SIG-M5 (cell line): ENCODE measurements around the gene CAPN5.

ENCODE experiments used
- DNase-seq: peaks from one replicate; lab custom pipeline; 2025; lab: John Stamatoyannopoulos, UW

Gene CAPN5

DNA sequence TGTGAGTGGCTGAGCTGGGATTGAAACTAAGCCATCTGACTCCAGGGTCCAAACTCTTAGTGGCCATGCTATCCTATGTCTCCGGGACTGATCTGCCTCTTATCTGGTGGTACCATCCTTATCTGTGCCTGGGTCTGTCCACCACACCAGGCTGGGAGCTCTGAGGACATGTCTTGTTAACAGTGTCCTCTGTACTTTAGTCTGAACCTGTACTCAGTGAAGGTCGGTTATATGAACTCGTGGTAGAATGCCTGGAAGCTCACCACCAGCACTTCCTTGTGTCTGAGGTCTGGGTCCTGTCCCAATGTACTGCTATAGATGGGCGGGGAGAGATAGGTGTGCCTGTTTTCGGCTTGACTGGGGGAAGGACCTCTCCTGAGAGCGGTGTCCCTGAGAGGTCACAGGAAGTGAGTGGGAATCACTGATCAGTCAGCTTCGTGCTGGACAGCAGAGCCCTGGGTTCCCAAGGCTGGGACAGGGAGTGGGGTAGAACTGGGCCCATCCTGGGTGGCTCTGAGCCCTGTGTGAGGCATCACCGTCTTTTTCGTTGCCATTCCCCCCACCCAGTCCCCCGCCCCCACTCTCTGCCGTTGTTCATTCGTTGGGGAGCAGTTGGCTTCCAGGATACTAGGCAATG is 70.1 kb downstream of the CAPN5 start:
- no peak for DNase-seq

DNA sequence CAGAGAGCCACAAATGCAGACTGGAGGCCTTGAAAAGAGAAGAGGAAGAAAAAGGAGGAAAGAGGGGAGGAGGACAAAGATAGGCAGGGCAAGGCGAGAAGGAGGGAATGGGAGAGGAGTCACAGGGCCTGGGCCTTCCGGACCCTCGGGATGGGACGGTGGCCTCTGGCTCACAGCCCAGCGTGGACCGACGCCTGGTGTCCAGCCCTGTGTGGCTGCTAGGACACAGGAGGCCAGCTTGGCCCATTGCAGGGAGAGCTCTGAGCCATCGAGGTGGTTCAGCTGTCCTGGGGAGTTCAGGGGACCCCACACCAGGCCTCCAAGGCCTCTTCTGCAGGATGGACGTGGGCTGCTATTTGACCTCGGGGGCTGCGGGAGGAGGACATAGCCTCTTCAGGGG is 70.7 kb downstream of the CAPN5 start:
- DNase-seq = no peak

DNA sequence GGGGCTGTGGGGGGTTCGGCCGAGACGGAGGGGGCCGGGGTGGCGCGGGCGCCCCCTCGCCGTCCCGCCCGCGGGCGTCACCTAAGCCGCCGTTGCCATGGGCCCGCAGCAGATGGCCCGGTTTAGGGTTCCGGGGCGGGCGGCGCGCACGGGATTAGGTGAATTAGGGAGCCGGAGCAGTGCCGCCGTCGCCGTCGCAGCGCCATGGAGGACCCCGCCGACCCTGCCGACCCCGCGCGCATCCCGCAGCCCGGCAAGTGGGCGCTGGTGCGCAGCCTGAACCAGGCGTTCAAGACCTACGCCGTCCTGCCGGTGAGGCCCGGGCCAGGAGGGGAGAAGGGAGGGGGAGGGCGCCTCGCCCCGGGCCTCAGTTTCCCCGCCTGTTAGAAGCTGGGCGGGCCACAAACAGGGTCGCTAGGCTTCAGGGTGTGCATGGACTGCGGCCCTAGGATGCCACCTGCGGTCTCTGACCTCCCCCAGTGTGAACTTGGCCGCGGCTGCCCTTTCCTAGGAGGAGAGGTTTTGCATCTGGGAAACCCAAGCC is 71.4 kb downstream of the CAPN5 start:
- DNase-seq = no peak

DNA sequence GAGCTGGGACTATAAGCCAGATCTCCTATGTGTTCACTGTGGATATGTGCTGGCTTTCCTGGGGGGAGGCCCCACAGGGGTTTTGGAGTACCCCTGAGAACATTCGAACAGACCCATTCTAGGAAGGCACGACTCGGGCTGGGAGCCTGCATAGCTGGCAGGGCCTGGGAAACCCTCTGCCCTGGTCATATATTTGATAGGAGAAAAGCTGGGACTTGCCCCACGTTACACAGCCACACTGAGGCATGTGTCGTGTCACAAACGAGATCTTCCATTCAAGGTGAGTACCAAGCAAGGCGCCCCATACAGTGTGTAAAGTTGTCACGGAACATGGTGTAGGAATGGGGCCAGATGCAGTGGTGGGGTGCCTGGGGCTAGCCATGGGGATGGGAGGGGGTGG is 72.4 kb downstream of the CAPN5 start:
- no peak for DNase-seq

DNA sequence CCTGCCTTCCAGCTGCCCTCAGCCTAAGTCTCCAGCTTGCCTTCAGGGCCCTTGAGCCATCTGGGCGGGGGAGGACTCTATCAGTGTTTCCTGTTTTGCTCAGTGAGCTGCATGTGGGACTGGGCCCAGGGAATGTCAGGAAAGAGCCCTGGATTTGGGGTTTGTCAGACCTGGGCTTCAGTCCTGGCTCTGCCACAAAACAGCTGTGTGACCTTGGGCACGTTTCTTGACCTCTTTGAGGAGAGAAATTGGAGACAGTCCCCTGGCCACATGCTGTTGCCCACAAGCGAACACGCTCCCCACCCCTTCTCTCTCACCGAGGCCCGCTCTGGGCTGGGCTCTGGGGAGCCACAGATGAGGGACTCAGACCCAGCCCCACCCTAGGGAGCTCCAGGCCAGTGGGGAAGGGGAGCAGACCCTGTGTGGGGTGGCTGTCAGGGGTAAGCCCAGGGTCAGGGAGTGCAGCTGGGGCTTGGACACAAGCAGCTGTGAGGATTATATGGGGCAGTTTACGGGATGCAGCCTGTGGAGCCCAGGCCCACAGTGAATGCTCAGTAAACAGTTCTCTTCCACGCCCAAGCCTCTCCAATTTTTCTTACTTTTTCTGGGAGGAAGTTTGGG is 73.6 kb downstream of the CAPN5 start:
- no peak for DNase-seq

DNA sequence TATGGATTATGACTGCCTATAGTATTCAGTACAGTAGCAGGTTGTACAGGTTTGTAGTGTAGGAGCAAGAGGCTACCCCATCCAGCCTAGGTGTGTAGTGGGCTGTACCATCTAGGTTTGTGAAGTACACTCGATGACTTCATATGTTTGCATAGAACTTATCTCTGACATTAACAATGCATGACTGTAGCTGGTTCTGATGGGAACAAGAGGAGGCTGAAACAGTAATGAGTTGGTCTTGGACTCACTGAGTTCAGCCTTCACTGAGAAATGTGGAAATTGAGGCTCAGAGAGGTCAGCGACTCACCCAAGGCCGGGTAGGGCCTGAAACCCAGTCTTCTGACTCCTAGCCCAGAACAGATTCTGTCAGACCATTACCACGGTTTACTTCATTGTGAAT is 74.3 kb downstream of the CAPN5 start:
- no peak for DNase-seq

DNA sequence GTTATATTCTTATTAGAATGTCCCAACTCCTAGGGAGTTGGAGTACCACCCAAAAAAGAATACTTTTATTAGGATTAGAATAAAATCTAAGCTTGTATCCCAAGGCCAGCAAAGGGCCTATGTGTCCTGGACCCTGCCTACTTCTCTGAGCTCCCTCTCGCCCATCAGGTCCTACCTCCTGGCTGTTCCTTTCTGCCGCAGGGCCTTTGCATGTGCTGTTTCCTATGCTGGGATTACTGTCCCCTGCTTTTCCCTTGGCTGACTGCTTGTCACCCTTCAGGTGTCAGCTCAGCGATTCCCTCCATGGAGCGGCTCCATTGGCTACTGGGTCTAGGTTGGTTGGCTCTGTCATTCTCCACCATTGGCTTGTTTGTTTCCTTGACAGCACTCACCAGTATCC is 74.7 kb downstream of the CAPN5 start:
- no peak for DNase-seq

DNA sequence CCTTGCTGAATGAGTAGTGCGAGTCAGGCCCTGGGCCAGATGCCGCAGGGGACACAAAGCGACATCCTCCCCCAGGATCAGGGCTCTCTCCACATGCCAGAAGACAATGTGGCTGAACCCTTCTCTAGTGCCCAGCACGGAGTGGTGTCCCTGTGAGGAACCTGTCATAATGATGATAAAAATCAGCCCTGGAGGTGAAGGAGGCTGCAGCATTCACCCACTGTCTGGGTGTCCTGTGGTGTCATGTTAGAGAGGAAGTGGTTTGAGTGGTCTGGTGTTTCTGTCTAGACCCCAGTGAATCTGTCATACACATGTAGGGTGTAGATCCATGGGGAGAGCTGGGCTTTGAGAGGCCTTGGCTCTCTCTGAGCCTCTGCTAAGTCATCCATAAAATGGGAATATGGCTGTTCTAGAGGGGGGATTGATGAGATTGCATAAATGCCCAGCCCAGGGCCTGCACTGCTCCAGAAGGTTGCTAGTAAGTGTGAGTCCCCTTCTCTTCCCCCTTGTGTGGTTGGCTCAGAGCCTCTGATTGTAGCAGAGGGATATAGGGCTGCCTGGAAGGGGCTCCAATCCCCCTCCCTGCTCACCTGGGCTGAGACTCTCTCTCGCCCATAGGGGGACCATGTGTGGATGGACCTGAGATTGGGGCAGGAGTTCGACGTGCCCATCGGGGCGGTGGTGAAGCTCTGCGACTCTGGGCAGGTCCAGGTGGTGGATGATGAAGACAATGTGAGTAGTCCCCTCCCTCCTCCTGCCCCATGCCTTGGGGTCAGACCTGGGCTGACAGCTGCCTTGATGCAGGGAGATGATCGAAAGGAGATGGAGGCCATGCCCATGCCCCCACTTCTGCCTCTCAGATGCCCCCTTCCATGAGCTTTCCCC is 75.6 kb downstream of the CAPN5 start:
- DNase-seq = no peak

DNA sequence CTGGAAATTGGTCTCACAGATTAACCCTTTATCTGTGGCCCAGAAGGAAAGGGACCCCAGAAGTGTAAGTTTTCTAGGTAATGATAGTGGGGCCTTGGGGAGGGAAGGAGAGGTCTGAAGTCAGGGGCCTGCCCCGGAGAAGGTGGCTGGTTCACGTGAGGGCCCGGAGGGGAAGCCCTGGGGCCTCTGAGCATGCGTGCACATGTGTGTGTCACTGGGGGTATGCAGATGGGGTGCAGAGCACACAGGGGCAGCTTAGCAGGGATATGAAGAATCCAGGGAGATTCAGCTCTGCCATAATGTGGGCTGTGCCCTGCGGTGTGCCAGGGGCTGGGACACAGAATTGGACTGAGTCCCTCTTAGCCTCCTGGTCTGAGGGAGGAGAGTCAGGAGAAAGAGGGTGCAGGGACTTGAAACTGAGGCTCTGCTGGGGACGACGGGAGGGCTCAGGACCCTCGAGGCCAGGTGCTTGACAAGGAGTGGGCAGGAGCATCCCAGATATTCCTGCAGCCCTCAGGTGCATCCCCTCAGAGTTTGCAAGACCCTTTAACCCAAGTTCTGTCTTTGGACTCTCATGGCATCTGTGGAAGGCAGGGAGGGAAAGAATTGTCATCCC is 76.7 kb downstream of the CAPN5 start:
- DNase-seq = no peak

DNA sequence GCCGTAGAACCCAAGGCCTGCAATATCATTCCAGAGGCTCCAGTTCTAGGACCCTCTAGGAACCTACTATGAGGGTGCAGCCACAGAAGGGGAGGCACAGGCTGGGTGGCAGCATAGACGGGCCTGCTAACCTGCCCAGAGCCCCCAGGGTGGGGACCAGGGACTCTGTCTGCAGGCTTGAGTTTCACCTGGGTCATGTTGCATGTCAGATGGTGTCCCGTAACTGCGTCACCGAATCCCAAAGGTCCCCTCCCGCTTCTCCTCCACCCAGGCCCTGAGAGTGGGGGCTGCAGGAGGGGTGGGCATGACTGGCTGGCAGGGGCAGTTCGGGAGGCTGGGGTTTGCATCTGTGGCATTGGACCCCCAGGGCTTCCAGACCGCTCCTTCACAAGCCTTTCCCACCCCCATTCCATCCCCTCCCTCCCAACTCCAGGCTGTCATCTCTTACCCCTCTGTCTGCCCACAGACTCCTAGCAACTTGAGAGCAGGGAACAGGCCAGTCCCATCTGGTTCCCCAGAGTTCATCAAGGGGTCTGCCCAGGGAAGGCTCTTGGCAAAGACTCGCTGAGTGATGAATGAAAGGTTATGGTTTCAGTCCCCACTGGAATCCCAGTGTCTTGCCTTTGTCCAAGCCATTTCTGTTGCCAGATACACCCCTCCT is 77.6 kb downstream of the CAPN5 start:
- no peak for DNase-seq

DNA sequence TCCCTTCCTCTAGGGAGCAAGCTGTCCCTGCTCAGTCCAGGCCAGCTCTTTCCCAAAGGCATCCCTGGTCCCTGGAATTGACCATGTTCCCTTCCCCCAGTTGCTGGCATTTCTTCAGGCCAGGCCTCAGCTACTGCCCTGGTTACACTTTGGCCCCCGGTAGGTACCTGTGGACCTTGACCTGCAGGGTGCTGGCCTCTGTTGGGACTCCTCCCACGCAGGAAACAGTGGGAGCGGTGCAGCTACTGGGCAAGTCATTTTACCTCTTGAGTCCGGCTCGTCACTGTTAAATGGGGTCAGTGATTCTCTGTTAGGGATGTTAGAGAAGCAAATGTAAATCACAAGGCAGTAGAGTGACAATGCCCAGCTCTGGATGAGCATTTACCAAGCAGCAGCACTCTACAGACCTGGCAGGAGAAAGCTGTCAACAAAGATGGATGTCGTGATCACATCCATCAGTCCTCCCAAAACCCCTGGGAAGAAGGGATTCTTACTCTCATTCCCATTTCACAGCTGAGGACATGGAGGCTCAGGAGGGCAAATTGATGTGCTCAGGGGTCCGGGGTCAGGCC is 78.2 kb downstream of the CAPN5 start:
- no peak for DNase-seq

DNA sequence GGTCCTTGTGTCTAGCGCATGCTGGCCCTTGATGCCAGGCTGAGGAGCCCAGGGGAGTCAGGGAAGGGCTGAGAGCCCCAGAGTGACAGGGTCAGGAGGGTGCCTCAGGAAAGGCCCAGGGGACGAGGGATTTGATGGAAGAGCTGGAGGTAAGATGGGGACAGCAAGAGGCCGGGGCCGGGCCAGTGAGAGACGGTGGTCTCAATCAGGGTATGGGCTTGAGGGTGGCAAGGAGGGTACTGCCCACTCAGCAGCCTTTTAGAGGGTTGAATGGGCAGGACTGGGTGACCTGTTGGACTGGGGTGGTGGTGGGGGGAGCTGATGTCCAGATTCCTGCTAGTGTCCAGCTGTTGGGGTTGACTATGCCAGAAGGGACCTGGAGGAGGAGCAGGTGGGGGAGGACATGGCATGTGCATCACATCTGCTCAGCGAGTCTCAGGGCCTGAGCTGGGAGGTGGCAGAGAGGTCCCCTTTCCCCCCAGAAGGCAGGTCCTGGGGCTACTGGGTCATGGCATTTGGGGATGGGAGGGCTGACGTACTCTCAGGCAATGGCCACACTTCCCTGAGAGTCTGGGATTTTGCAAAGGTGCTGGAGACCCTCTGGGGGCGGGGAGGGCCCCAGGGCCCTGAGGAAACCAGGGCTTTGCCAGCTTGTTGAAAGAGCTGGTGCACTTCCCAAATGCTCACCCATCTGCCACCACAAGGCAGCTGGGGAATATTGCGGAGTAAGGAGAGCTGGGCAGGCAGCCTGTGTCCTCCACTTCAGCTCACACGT is 79.7 kb downstream of the CAPN5 start:
- DNase-seq = no peak

DNA sequence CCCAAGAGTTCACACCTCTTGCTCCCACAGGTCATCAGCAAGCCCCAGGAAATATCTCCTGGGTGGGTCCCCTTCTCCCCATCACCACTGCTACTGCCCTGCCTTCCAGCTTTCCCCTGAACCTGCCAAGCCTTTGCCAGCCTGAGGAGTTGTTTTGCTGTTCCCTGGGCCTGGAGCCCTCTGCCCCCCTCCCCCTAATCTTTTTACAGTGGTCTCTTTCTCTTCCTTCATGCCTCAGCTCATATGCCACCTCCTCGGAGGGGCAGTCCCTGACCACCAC is 80.2 kb downstream of the CAPN5 start:
- no peak for DNase-seq

DNA sequence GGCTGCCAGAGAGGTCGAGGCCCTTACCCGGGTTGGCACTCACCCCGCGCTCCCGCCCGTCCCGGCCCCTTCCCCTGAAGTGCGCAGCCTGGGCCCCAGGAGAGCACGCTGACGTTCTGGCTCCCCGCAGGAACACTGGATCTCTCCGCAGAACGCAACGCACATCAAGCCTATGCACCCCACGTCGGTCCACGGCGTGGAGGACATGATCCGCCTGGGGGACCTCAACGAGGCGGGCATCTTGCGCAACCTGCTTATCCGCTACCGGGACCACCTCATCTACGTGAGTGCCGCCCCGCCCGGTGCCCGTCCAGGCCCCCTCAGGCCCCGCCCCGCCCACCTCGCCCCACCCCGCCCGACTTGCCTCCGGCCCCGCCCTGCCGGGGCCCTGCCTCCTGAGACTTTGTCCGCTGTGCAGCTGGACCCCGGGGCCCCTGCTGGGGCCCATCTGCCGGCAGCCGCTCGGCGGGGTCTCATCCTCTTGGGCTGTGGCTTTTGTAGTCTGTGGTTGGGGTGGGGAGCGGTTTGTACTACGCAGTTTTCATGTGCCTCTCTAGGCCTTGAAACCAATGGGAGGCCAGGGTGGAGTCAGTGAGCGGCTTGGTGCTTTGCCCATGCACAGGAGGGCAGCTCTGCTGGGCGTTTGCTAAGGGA is 81.0 kb downstream of the CAPN5 start:
- DNase-seq = no peak

DNA sequence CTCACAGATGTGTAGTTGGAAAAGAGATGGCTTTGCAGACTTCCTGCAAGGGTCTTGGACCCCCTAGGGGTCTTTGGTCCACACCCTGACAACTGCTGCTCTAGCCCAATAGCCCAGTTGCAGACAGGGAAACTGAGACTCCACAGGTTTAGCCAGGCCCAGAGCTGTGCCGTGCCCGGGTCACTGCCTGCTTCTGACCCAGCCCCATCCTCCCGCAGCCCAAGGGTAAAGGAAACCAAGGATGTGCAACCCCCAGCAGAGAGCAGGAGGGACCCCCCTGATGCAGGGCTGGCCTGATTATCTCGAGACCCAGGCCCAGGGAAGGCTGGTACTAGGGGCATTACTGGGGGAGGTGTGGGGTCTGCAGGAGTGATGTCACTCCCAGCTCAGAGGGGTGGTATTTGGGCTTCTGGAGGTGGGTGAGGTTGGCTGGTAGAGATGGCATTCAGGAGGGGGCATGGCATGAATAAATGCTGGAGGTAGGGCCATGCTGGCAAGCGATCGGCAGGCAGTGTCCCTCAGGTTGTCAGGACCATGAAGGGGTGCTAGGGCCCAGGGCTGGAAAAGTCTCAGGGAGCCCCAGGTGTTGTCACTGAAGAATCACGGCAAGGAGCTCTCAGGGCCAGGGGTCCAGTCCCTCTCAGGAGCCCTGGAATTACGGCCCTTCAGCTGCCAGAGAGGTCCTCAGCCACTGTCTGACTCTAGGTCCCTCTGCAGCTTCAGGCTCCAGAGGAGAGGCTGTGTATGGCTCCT is 82.4 kb downstream of the CAPN5 start:
- DNase-seq = no peak

DNA sequence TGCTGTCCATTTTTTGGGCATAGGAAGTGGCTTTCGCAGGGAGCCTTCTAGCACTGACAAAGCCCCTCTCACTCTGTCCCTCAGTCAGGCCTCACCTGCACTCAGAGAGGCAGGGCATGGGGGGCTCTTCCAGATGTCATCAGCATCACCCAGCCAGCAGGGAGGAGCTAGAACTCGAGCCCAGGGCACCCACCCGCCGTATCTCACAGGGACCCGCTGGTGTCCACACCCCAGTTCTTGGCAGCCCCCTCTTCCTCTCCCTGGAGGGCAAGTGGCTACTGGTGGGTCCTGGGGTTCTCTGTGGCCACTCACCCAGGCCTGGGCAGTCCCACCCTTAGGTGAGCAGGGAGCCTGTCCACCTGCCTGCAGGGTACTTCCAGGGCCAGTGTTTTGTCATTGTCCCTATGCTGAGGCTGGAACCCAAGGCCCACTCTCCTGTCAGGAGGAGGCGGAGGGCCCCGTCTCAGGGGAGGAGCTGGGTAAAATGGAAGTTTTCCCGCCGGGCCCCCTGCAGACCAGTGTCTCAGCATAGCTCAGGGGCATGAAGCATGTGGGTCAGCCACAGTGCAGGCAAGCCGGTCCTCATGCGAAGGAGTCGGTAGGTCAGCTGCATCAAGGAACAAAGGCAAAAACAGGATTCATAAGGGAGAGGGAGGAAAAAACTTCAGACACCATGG is 83.1 kb downstream of the CAPN5 start:
- no peak for DNase-seq

DNA sequence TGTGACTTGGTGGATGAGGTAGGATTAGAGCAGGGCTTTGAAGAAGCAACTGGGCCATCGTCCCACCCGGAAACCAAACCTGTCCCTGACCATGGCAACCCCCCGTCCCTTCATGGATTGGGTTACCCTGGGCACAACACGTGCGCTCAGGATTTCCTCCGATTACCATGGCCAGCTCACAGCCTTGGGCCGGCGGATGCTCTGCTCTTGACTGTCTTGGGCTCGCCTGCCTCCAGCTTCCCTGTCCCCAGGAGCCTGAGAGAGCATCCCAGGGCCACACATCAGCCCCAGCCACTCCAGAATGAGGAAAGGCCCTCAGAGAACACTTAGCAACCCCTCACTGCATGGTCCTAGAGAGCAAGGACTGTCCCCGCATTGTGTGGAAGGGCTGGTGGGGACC is 84.1 kb downstream of the CAPN5 start:
- DNase-seq = no peak

DNA sequence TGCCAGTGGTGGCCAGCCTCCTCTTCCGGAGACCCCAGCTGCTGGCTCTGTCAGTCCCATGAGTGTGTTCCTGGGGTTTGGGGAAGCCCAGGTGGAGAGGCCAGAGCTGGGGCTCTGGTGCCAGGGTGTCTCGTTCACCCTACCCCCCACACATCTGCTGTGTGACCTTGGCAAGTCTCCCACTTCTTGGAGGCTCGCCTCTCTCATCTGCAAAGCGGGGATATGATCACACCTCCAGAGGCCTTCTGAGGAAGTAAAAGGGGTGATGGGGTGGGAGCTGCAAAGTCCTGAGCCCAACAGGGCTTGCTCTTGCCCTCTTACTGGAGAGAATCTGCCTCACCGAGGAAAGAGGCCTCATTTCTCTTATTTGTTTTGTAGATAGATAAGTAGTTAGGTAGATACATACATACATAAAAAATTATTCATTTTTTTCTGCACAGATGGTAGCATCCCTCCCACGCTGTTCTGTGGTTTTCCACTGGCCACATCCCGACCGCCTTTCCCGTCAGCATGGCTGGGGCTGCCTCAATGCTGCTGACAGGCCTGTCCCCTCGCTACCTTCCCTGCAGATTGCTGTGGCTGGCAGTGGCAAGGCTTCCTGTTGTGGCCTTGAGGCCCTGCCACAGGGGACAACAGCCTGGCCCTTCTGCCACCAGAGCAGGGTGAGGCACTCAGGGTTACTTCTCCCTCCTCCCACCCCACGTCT is 85.2 kb downstream of the CAPN5 start:
- no peak for DNase-seq

DNA sequence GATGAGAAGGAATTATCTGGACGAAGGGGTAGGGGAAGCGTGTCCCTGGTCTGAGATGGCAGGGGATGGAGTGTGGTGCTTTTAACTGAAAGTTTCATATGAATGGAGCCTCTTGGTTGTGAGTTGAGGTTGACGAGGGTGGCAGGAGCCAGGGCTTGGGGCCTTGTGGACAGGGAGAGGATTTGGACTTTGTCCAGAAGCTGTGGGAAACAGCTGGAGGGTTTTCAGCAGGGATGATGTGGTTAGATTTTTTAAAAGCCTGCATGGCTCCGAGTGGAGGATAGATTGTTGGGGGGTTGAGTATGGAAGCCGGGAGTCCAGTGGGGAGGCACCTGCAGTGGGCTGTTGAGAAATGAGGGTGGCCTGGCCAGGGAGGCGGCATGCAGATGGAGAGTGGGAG is 86.1 kb downstream of the CAPN5 start:
- DNase-seq = no peak
